Measurements from ENCODE around the gene XDH. TPM values are rescaled to one million over a fixed set of nuclear protein-coding genes. Genes with fewer than 3 reads are reported as not detected.

XDH gene
- total RNA-seq, 1 experiment from 2014 or later = 47.5 TPM

- intact Hi-C loops (cut with micrococcal nuclease) = no loop called here
- ChIA-PET POLR2A (no interaction called here), CTCF (interaction anchor here (1.3 kb wide), 1 partner anchor 117 kb away, joined by 4 read pairs; no protein-coding TSS in a partner anchor)
- Mint-ChIP-seq H3K4me1 (ENCODE audit: insufficient read depth, unreplicated experiment) (peaks cover 21% of the 10 kb centered on the region), H3K27ac (ENCODE audit: low read depth, unreplicated experiment) (no peak overlapping the region), H3K36me3 (ENCODE audit: insufficient read depth, unreplicated experiment) (peaks cover 5% of the 10 kb centered on the region), H3K4me3 (ENCODE audit: unreplicated experiment) (no peak overlapping the region), H3K27me3 (ENCODE audit: insufficient read depth, unreplicated experiment) (no peaks in the 10 kb centered on the region), H3K9me3 (ENCODE audit: unreplicated experiment) (no peaks in the 10 kb centered on the region)
- no peak for DNase-seq (ENCODE audit: unreplicated experiment)
- no TSS peak for BruUV-seq (replicated peaks)
- no peak for TF ChIP-seq CTCF (IDR thresholded peaks at IDR 0.05; ENCODE audit: unreplicated experiment)
These were observed 7.8 kb downstream of the XDH start for GRCh38 chr2:31406593-31407385.

- peaks cover 24% of the 10 kb centered on the region for H3K4me1 Mint-ChIP-seq (ENCODE audit: insufficient read depth, unreplicated experiment)
- no peak for DNase-seq (ENCODE audit: unreplicated experiment)
- intact Hi-C loops (cut with micrococcal nuclease) = no loop called here
- peaks cover 11% of the 10 kb centered on the region for H3K36me3 Mint-ChIP-seq (ENCODE audit: insufficient read depth, unreplicated experiment)
- no peak overlapping the region for H3K27ac Mint-ChIP-seq (ENCODE audit: low read depth, unreplicated experiment)
- ChIA-PET POLR2A (interaction anchor here (1.6 kb wide), 1 partner anchor 10 kb away, joined by 6 read pairs; the partner anchor contains the start of gene XDH), CTCF (interaction anchor here (0.5 to 1.2 kb wide), 2 partner anchors 118 to 119 kb away, joined by 3 read pairs; no protein-coding TSS in a partner anchor)
- H3K4me3 Mint-ChIP-seq (ENCODE audit: unreplicated experiment) = no peak overlapping the region
- TF ChIP-seq CTCF (IDR thresholded peaks at IDR 0.05; ENCODE audit: unreplicated experiment) = no peak
- no peaks in the 10 kb centered on the region for H3K9me3 Mint-ChIP-seq (ENCODE audit: unreplicated experiment)
- BruUV-seq (replicated peaks) = no TSS peak
- no peaks in the 10 kb centered on the region for H3K27me3 Mint-ChIP-seq (ENCODE audit: insufficient read depth, unreplicated experiment)
These were observed 9.7 kb downstream of the XDH start for GRCh38 chr2:31404827-31405226.

- Mint-ChIP-seq H3K4me3 (ENCODE audit: unreplicated experiment) (no peak overlapping the region), H3K27ac (ENCODE audit: low read depth, unreplicated experiment) (no peak overlapping the region), H3K36me3 (ENCODE audit: insufficient read depth, unreplicated experiment) (peaks cover 11% of the 10 kb centered on the region), H3K9me3 (ENCODE audit: unreplicated experiment) (peaks cover 2% of the 10 kb centered on the region), H3K4me1 (ENCODE audit: insufficient read depth, unreplicated experiment) (peaks cover 24% of the 10 kb centered on the region), H3K27me3 (ENCODE audit: insufficient read depth, unreplicated experiment) (no peaks in the 10 kb centered on the region)
- CTCF ChIA-PET = interaction anchor here (0.5 to 0.7 kb wide), 2 partner anchors 9 to 120 kb away, joined by 3 read pairs; no protein-coding TSS in a partner anchor
- TF ChIP-seq CTCF (IDR thresholded peaks at IDR 0.05; ENCODE audit: unreplicated experiment) = no peak
- DNase-seq (ENCODE audit: unreplicated experiment) = no peak
- intact Hi-C loops (cut with micrococcal nuclease) = no loop called here
- POLR2A ChIA-PET = interaction anchor here (1.6 to 4.2 kb wide), 3 partner anchors 8 to 16 kb away, joined by 3 to 50 read pairs (median 6); partner anchors contain the start of gene XDH
- BruUV-seq (replicated peaks) = no TSS peak
These were observed 10.2 kb downstream of the XDH start for GRCh38 chr2:31404302-31404701.

- POLR2A ChIA-PET = interaction anchor here (0.8 to 4.2 kb wide), 8 partner anchors 10 to 157 kb away, joined by 3 to 50 read pairs (median 4); partner anchors contain the start of gene XDH
- peak; percentile 53 for DNase-seq (ENCODE audit: unreplicated experiment)
- H3K9me3 Mint-ChIP-seq (ENCODE audit: unreplicated experiment) = peaks cover 8% of the 10 kb centered on the region
- CTCF ChIA-PET = interaction anchor here (0.6 to 2.5 kb wide), 13 partner anchors 8 to 691 kb away, joined by 3 to 18 read pairs (median 4); partner anchors contain the start of gene XDH
- H3K27me3 Mint-ChIP-seq (ENCODE audit: insufficient read depth, unreplicated experiment) = no peaks in the 10 kb centered on the region
- intact Hi-C loops (cut with micrococcal nuclease) = no loop called here
- BruUV-seq (replicated peaks) = no TSS peak
- H3K4me3 Mint-ChIP-seq (ENCODE audit: unreplicated experiment) = no peak overlapping the region
- H3K27ac Mint-ChIP-seq (ENCODE audit: low read depth, unreplicated experiment) = peak overlapping the region; percentile 31
- TF ChIP-seq CTCF (IDR thresholded peaks at IDR 0.05; ENCODE audit: unreplicated experiment) = no peak
- H3K4me1 Mint-ChIP-seq (ENCODE audit: insufficient read depth, unreplicated experiment) = peaks cover 34% of the 10 kb centered on the region
- H3K36me3 Mint-ChIP-seq (ENCODE audit: insufficient read depth, unreplicated experiment) = peaks cover 11% of the 10 kb centered on the region
These were observed 12.2 kb downstream of the XDH start for GRCh38 chr2:31402388-31402787.

Measured in MCF 10A (cell line).